Fibroblast of villous mesenchyme (primary cell): Measurements from ENCODE around the gene DOLK. TPM values are rescaled to one million over a fixed set of nuclear protein-coding genes. Genes with fewer than 3 reads are reported as not detected.
"Not testable (repeated sequence)": the region's sequence is repeated elsewhere in the genome, so short reads cannot be mapped to it uniquely, and the experiment has no call there.

ENCODE experiments used
- DNase-seq: peaks from one replicate; pipeline ENCODE4 v3.0.0-alpha.2; 2010; ENCODE audit warnings: low read depth
- H3K4me3 ChIP-seq: 2 replicates; pipeline ENCODE4 v1.5.1; 2011; ENCODE audit warnings: low read depth, mild to moderate bottlenecking, low read length
- total RNA-seq: library from RNA; depleted of rRNA; stranded (reverse); fragments of >200 nt; gene quantifications from 2 replicates; pipeline ENCODE4 v1.2.3, GENCODE V29; 2012
- TF ChIP-seq, protein P1 (sequence below): IDR thresholded peaks from 2 replicates; pipeline ENCODE4 v1.5.1; 2012; ENCODE audit warnings: low read depth, mild to moderate bottlenecking, low read length; ENCODE audit not compliant: insufficient read depth

Gene DOLK
- total RNA-seq, 1 donor, result 31.5 TPM

DNA sequence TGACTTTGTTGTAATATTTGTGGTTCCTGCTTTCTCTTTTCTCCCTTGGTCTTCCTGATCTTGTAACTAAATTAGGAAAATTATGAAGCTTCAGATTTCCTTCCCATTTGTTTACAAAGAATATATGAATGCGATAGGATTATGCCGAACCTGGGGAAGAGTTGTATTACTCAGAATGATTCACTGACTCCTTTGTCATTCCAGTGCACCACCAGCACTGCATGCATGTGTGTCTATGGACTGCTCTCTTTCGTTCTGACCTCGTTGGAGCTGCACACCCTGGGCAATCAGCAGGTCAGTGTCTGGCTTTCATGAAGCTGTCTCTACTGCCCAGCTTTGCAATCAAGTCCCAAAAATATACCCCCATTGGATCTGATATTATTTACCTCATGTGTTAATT lies 25.6 kb upstream of the DOLK start:
- peak; percentile 41 for DNase-seq
- H3K4me3 ChIP-seq, result no peak overlapping the region
- TF ChIP-seq, protein P1, sequence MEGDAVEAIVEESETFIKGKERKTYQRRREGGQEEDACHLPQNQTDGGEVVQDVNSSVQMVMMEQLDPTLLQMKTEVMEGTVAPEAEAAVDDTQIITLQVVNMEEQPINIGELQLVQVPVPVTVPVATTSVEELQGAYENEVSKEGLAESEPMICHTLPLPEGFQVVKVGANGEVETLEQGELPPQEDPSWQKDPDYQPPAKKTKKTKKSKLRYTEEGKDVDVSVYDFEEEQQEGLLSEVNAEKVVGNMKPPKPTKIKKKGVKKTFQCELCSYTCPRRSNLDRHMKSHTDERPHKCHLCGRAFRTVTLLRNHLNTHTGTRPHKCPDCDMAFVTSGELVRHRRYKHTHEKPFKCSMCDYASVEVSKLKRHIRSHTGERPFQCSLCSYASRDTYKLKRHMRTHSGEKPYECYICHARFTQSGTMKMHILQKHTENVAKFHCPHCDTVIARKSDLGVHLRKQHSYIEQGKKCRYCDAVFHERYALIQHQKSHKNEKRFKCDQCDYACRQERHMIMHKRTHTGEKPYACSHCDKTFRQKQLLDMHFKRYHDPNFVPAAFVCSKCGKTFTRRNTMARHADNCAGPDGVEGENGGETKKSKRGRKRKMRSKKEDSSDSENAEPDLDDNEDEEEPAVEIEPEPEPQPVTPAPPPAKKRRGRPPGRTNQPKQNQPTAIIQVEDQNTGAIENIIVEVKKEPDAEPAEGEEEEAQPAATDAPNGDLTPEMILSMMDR, result no peak

DNA sequence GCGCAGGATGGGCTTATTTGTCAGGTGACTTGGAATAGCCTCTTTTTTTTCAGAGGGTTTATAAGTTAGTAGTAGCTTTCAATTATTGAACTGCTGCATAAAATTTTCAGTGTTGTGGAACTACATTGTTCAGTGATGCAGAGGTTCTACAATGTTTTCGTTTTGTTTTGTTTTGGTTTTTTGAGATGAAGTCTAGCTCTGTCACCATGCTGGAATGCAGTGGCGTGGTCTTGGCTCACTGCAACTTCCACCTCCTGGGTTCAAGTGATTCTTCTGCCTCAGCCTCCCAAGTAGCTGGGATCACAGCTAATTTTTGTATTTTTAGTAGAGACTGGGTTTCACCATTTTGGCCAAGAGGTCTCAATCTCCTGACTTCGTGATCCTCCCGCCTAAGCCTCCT lies 22.1 kb upstream of the DOLK start:
- DNase-seq, result peak; percentile 21
- TF ChIP-seq, protein P1, result no peak
- no peak overlapping the region for H3K4me3 ChIP-seq

DNA sequence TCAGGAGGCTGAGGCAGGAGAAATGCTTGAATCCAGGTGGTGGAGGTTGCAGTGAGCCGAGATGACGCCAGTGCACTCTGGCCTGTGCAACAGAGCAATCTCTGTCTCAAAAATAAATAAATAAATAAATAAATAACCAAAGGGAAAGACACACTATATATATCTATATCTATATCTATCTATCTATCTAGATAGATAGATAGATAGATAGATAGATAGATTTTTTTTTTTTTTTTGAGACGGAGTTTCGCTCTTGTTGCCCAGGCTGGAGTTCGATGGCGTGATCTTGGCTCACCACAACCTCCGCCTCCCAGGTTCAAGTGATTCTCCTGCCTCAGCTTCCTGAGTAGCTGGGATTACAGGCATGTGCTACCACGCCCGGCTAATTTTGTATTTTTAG lies 14.0 kb upstream of the DOLK start:
- not testable (repeated sequence) for H3K4me3 ChIP-seq, DNase-seq

DNA sequence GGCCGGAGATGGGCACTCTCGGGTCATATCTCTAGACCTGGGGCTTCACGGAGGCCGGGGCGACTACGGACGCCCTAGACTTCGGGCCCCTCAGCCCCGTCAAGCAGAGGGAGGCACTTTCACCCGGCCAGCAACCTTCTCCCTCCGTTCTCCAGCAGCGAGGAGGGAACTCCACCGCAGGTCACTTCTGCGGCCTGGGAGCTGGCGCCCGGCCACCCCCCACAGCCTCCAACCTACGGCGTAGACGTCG lies 201 bp downstream of the DOLK start:
- peak overlapping the region; percentile 97 for H3K4me3 ChIP-seq
- DNase-seq, result no peak
- TF ChIP-seq, protein P1, result no peak

DNA sequence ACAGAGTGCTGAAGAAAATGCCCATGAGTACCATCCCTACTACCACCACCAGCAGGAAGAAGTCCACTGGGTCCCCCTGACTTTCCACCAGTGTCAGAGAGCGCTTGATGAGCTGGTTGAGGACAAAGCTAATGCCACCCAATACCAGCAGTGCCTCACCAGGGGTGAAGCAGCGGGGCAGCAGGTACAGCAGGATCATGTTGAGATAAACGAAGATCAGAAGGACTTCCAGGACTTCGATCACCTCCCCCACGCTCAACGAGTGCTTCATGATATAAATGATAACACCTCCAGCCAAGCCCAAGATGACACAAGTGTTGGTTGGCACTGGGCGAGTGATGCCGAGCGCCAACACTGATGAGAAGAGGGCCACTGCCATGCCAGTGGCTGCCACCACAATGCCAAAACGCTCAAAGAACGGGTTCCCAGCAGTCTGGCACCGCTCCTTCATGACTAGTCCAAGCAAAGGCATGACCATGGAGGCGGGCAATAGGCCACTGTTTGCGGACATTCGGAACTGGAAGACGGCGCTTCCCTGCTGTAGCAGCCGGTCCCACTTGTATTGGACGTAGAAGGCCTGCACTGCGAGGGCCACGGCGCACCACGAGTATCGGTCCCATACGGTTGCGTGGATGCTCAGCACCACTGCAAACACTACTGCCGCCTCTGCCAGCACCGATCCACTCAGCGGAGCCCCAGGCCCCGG lies 679 bp downstream of the DOLK start:
- DNase-seq, result peak; percentile 21
- H3K4me3 ChIP-seq, result peak overlapping the region; percentile 97
- TF ChIP-seq, protein P1, result no peak

DNA sequence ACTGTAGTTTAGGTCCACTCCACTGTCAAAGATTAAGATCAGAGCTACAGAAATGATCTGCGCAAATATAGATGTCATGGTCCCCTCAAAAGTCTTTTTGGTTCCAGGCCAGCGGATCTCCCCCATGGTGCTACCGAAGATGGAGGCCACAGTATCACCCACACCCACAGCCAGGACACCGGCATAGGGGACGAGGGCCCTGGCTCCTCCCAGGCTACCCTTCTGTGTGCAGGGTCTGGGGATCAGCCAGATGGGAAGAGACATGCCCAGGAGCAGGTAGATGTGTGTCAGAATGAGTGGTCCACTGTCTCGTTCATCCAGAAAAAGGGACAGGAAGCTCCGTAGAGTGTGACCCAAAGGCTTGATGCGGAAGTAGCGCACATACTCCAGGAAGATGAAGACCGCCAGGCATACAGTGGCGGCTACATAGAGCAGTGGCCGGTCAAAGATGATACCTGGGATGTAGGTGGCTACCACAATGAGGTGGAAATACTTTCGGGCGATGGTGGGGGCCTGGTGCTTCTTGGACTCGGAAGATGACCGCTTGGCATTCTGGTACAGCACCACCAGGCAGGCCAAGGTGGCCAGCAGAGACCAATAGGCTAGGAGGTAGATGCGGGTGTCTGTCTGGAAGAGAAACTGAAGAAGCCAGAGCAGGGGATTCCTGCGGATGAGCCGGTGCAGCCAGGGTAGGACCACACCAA lies 1.5 kb downstream of the DOLK start:
- DNase-seq, result no peak
- TF ChIP-seq, protein P1, result no peak
- H3K4me3 ChIP-seq, result no peak overlapping the region

DNA sequence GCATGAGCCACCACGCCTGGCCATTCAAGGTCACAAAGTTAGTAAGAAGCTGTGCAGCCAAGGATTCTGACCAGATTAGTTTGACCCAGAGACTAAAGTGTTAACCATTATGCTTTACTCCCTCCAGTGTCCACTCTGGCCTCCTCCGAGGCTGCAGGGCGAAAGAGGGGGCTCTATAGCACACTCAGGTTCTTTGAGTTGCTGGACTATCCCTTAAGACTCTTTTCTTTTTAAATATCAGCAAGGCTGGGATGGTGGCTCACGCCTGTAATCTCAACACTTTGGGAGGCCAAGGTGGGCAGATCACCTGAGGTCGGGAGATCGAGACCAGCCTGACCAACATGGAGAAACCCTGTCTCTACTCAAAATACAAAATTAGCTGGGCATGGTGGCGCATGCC lies 2.4 kb downstream of the DOLK start:
- DNase-seq, H3K4me3 ChIP-seq: not testable (repeated sequence)

DNA sequence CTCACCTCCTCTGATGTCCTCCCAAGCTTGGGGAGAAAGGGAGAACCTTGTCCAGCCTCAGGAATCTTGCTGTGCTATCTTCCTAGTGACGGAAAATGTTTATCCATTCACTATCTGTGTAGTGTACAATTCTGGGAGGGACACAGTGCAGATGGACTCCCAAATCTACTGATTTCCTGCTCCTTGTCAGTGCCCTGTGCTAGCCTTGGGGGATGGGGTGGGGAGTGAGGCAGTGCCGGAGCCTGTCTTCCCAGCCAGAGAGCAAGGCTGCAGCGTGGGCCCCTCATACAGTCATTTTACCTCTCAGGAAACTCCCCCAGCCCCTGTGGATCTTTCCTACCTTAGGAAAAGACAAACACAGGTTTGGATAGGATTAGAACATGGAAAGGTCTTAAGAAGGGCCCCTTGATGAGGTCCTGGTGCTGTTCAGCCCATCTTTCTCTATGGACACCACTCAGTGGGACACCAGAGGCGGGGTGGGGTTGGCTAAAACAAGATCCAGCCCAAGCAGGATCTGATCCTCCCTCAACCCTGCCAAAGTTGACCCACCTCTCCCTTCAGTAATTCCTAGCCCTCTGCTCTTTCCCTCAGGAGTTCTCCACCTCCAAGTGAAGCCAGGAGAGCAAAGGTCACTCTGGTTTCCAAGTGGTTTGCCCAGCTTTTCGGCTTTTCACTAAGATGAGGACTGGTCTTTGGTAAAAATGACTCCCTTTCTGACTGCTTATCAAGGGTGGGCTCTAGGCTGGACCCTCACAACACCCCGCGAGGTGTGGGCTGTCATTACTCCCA lies 3.4 kb downstream of the DOLK start:
- TF ChIP-seq, protein P1, result no peak
- peak; percentile 30 for DNase-seq

More for the DNA sequence above, 3.4 kb downstream of the DOLK start:
- no peak overlapping the region for H3K4me3 ChIP-seq
